Measurements from ENCODE around the gene SOX6.

Gene SOX6

GRCh38 chr11:16133867-16134266 is 222.5 kb downstream of the SOX6 start:
- Histone ChIP-seq H3K4me1 (ENCODE audit: control insufficient read depth in 2 of 2, insufficient read depth in 1 of 2, low read depth in 1 of 2, low read length in 2 of 2) (no peaks in the 10 kb centered on the region), H3K23ac (ENCODE audit: low read depth, low read length, poor library complexity) (no peak overlapping the region), H3K36me3 (replicated peaks in 1 of 2; ENCODE audit: control insufficient read depth in 2 of 2, insufficient read depth in 2 of 2, low read length in 2 of 2) (no peaks in the 10 kb centered on the region), H2BK15ac (ENCODE audit: low read length) (no peak overlapping the region), H3K27ac (replicated peaks; ENCODE audit: low read length) (no peak overlapping the region), H2BK5ac (ENCODE audit: low read length) (no peak overlapping the region), H3K18ac (ENCODE audit: low read length) (no peak overlapping the region), H3K4me3 (ENCODE audit: low read length in 2 of 2) (no peak overlapping the region), H3K9ac (ENCODE audit: low read depth, low read length, poor library complexity) (no peak overlapping the region), H3K27me3 (ENCODE audit: control insufficient read depth in 3 of 3, insufficient read depth in 3 of 3, low read depth in 1 of 3, low read length in 3 of 3) (no peaks in the 10 kb centered on the region), H4K8ac (ENCODE audit: low read depth, low read length) (no peak overlapping the region), H2AFZ (ENCODE audit: low read length) (no peak overlapping the region), H2BK120ac (ENCODE audit: low read depth, low read length) (no peak overlapping the region), H3K4me2 (ENCODE audit: insufficient read depth, low read length, poor library complexity, severe bottlenecking) (no peak overlapping the region), H3K14ac (ENCODE audit: low read length) (no peak overlapping the region), H3K9me3 (replicated peaks in 1 of 2; ENCODE audit: control insufficient read depth in 2 of 2, insufficient read depth in 1 of 2, low read depth in 1 of 2, low read length in 2 of 2) (no peaks in the 10 kb centered on the region), H3K79me1 (ENCODE audit: low read depth, low read length) (no peaks in the 10 kb centered on the region), H4K91ac (ENCODE audit: low read depth, low read length, poor library complexity) (no peak overlapping the region), H2AK5ac (ENCODE audit: low read depth, low read length) (no peak overlapping the region), H3K4ac (ENCODE audit: low read length) (no peak overlapping the region), H2BK12ac (ENCODE audit: low read length) (no peak overlapping the region)
- no CpG with 5 or more reads among the region's 3 CpGs for WGBS, 2 donors (ENCODE audit: extremely low coverage in 2 of 2, insufficient read length in 2 of 2, insufficient replicate concordance in 1 of 2)
- DNase-seq (ENCODE audit: low spot score): no peak

- Histone ChIP-seq H2BK12ac (ENCODE audit: low read length) (no peak overlapping the region), H3K9me3 (replicated peaks in 1 of 2; ENCODE audit: control insufficient read depth in 2 of 2, insufficient read depth in 1 of 2, low read depth in 1 of 2, low read length in 2 of 2) (no peaks in the 10 kb centered on the region), H3K14ac (ENCODE audit: low read length) (no peak overlapping the region), H2BK120ac (ENCODE audit: low read depth, low read length) (no peak overlapping the region), H2AK5ac (ENCODE audit: low read depth, low read length) (no peak overlapping the region), H4K8ac (ENCODE audit: low read depth, low read length) (no peak overlapping the region), H3K4ac (ENCODE audit: low read length) (no peak overlapping the region), H2AFZ (ENCODE audit: low read length) (no peak overlapping the region), H3K36me3 (replicated peaks in 1 of 2; ENCODE audit: control insufficient read depth in 2 of 2, insufficient read depth in 2 of 2, low read length in 2 of 2) (no peaks in the 10 kb centered on the region), H3K4me1 (ENCODE audit: control insufficient read depth in 2 of 2, insufficient read depth in 1 of 2, low read depth in 1 of 2, low read length in 2 of 2) (peaks cover 2 to 3% of the 10 kb centered on the region in 2 donors), H3K9ac (ENCODE audit: low read depth, low read length, poor library complexity) (no peak overlapping the region), H2BK15ac (ENCODE audit: low read length) (no peak overlapping the region), H3K27me3 (ENCODE audit: control insufficient read depth in 3 of 3, insufficient read depth in 3 of 3, low read depth in 1 of 3, low read length in 3 of 3) (no peaks in the 10 kb centered on the region), H3K27ac (replicated peaks; ENCODE audit: low read length) (no peak overlapping the region), H4K91ac (ENCODE audit: low read depth, low read length, poor library complexity) (no peak overlapping the region), H3K4me3 (ENCODE audit: low read length in 2 of 2) (no peak overlapping the region), H3K23ac (ENCODE audit: low read depth, low read length, poor library complexity) (no peak overlapping the region), H3K79me1 (ENCODE audit: low read depth, low read length) (no peaks in the 10 kb centered on the region), H3K4me2 (ENCODE audit: insufficient read depth, low read length, poor library complexity, severe bottlenecking) (no peak overlapping the region), H3K18ac (ENCODE audit: low read length) (no peak overlapping the region), H2BK5ac (ENCODE audit: low read length) (no peak overlapping the region)
- DNase-seq (ENCODE audit: low spot score): no peak
Observed at GRCh38 chr11:16127732-16128131, 228.6 kb downstream of the SOX6 start.

DNA sequence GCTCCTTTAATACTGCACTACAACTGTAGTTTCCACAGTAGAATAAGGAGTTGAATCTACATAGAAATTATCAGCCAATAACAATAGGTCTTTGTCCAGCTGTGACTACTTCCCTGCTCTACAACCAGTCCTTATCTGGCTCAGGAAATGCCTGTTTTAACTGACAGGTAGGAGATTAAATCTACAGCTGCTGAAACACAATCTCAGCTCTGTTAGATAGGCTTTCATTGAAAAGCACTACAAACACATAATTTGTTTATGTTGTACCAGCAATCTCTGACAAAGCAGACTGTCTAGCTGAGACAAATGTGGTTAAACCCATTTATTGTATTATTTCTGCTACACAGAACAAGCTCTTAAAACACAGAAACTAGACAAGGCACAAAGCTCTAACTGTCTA is 230.0 kb downstream of the SOX6 start:
- no peak overlapping the region for H2AFZ ChIP-seq (ENCODE audit: low read length)
- no peak overlapping the region for H2BK15ac ChIP-seq (ENCODE audit: low read length)
- no peak overlapping the region for H3K14ac ChIP-seq (ENCODE audit: low read length)
- no peak overlapping the region for H4K91ac ChIP-seq (ENCODE audit: low read depth, low read length, poor library complexity)
- no peaks in the 10 kb centered on the region for H3K27me3 ChIP-seq (ENCODE audit: control insufficient read depth in 3 of 3, insufficient read depth in 3 of 3, low read depth in 1 of 3, low read length in 3 of 3)
- no peaks in the 10 kb centered on the region for H3K79me1 ChIP-seq (ENCODE audit: low read depth, low read length)
- no peak overlapping the region for H3K27ac ChIP-seq (replicated peaks; ENCODE audit: low read length)
- no peak overlapping the region for H3K18ac ChIP-seq (ENCODE audit: low read length)
- no peak overlapping the region for H3K4me2 ChIP-seq (ENCODE audit: insufficient read depth, low read length, poor library complexity, severe bottlenecking)
- no peaks in the 10 kb centered on the region for H3K36me3 ChIP-seq (replicated peaks in 1 of 2; ENCODE audit: control insufficient read depth in 2 of 2, insufficient read depth in 2 of 2, low read length in 2 of 2)
- H4K8ac ChIP-seq (ENCODE audit: low read depth, low read length): no peak overlapping the region
- no peak overlapping the region for H3K23ac ChIP-seq (ENCODE audit: low read depth, low read length, poor library complexity)
- no peaks in the 10 kb centered on the region for H3K9me3 ChIP-seq (replicated peaks in 1 of 2; ENCODE audit: control insufficient read depth in 2 of 2, insufficient read depth in 1 of 2, low read depth in 1 of 2, low read length in 2 of 2)
- H2BK120ac ChIP-seq (ENCODE audit: low read depth, low read length): no peak overlapping the region
- H2AK5ac ChIP-seq (ENCODE audit: low read depth, low read length): no peak overlapping the region
- peaks cover 2 to 3% of the 10 kb centered on the region in 2 donors for H3K4me1 ChIP-seq (ENCODE audit: control insufficient read depth in 2 of 2, insufficient read depth in 1 of 2, low read depth in 1 of 2, low read length in 2 of 2)
- no peak overlapping the region for H3K4ac ChIP-seq (ENCODE audit: low read length)
- no peak overlapping the region for H2BK5ac ChIP-seq (ENCODE audit: low read length)
- no peak for DNase-seq (ENCODE audit: low spot score)
- H3K9ac ChIP-seq (ENCODE audit: low read depth, low read length, poor library complexity): no peak overlapping the region
- H2BK12ac ChIP-seq (ENCODE audit: low read length): no peak overlapping the region
- no peak overlapping the region for H3K4me3 ChIP-seq (ENCODE audit: low read length in 2 of 2)

- H4K91ac ChIP-seq (ENCODE audit: low read depth, low read length, poor library complexity): no peak overlapping the region
- no peak overlapping the region for H2BK120ac ChIP-seq (ENCODE audit: low read depth, low read length)
- no peak overlapping the region for H3K23ac ChIP-seq (ENCODE audit: low read depth, low read length, poor library complexity)
- H3K9ac ChIP-seq (ENCODE audit: low read depth, low read length, poor library complexity): no peak overlapping the region
- H2BK12ac ChIP-seq (ENCODE audit: low read length): no peak overlapping the region
- no peaks in the 10 kb centered on the region for H3K9me3 ChIP-seq (replicated peaks in 1 of 2; ENCODE audit: control insufficient read depth in 2 of 2, insufficient read depth in 1 of 2, low read depth in 1 of 2, low read length in 2 of 2)
- DNase-seq (ENCODE audit: low spot score): no peak
- no peaks in the 10 kb centered on the region for H3K27me3 ChIP-seq (ENCODE audit: control insufficient read depth in 3 of 3, insufficient read depth in 3 of 3, low read depth in 1 of 3, low read length in 3 of 3)
- H4K8ac ChIP-seq (ENCODE audit: low read depth, low read length): no peak overlapping the region
- H2AK5ac ChIP-seq (ENCODE audit: low read depth, low read length): no peak overlapping the region
- no peak overlapping the region for H3K14ac ChIP-seq (ENCODE audit: low read length)
- H3K4me3 ChIP-seq (ENCODE audit: low read length in 2 of 2): no peak overlapping the region
- H2AFZ ChIP-seq (ENCODE audit: low read length): no peak overlapping the region
- H3K4me2 ChIP-seq (ENCODE audit: insufficient read depth, low read length, poor library complexity, severe bottlenecking): no peak overlapping the region
- H3K18ac ChIP-seq (ENCODE audit: low read length): no peak overlapping the region
- no peak overlapping the region for H2BK5ac ChIP-seq (ENCODE audit: low read length)
- no peak overlapping the region for H3K27ac ChIP-seq (replicated peaks; ENCODE audit: low read length)
- H3K4ac ChIP-seq (ENCODE audit: low read length): no peak overlapping the region
- H3K4me1 ChIP-seq (ENCODE audit: control insufficient read depth in 2 of 2, insufficient read depth in 1 of 2, low read depth in 1 of 2, low read length in 2 of 2): peaks cover 2 to 3% of the 10 kb centered on the region in 2 donors
- H3K36me3 ChIP-seq (replicated peaks in 1 of 2; ENCODE audit: control insufficient read depth in 2 of 2, insufficient read depth in 2 of 2, low read length in 2 of 2): no peaks in the 10 kb centered on the region
- no peak overlapping the region for H2BK15ac ChIP-seq (ENCODE audit: low read length)
- H3K79me1 ChIP-seq (ENCODE audit: low read depth, low read length): no peaks in the 10 kb centered on the region
Observed at GRCh38 chr11:16125796-16126195, 230.6 kb downstream of the SOX6 start.

Data from neuronal stem cell (in vitro differentiated cells).